ENCODE results near the gene CD300LF.
A peak's percentile ranks its signal among the peaks of the same experiment; 100 is the strongest.

The CD300LF gene

GRCh38 chr17:74745548-74746177, 32.9 kb upstream of the CD300LF start:
- DNase-seq: peak; percentile 94

GRCh38 chr17:74744714-74745547, 32.2 kb upstream of the CD300LF start:
- DNase-seq: peak; percentile 99

GRCh38 chr17:74744349-74744713, 31.6 kb upstream of the CD300LF start:
- DNase-seq: peak; percentile 97

GRCh38 chr17:74743755-74744154, 31.0 kb upstream of the CD300LF start:
- DNase-seq: peak; percentile 91

- peak; percentile 89 for DNase-seq
These were observed 30.3 kb upstream of the CD300LF start for GRCh38 chr17:74742978-74743545.

GRCh38 chr17:74742153-74742515, 29.4 kb upstream of the CD300LF start:
- DNase-seq: peak; percentile 92

- DNase-seq: peak; percentile 94
These were observed 28.1 kb upstream of the CD300LF start for GRCh38 chr17:74740641-74741387.

GRCh38 chr17:74740173-74740572, 27.4 kb upstream of the CD300LF start:
- peak; percentile 94 for DNase-seq

- DNase-seq: peak; percentile 88
These were observed 26.6 kb upstream of the CD300LF start for GRCh38 chr17:74739227-74739831.

GRCh38 chr17:74738051-74738996, 25.6 kb upstream of the CD300LF start:
- DNase-seq: peak; percentile 97

- DNase-seq: peak; percentile 94
These were observed 24.8 kb upstream of the CD300LF start for GRCh38 chr17:74737299-74738050.

- DNase-seq: peak; percentile 98
These were observed 24.0 kb upstream of the CD300LF start, which contains the start of gene RAB37 for GRCh38 chr17:74736513-74737298. Gene RAB37 (plus strand): TSS chr17:74737256. CDS start chr17:74737273, 17 bp downstream.

GRCh38 chr17:74734256-74734655, 21.5 kb upstream of the CD300LF start:
- no peak for DNase-seq

- DNase-seq: no peak
These were observed 20.8 kb upstream of the CD300LF start for GRCh38 chr17:74733365-74734122.

- no peak for DNase-seq
These were observed 19.5 kb upstream of the CD300LF start for GRCh38 chr17:74732042-74732867.

GRCh38 chr17:74731347-74731605, 18.6 kb upstream of the CD300LF start:
- DNase-seq: no peak

GRCh38 chr17:74730491-74731346, 18.0 kb upstream of the CD300LF start:
- no peak for DNase-seq

- DNase-seq: no peak
These were observed 17.1 kb upstream of the CD300LF start for GRCh38 chr17:74729866-74730265.

All from T1000 (cell line).